Esophagus squamous epithelium (tissue), 5 donors: ENCODE data around the gene KRT72. TPM values are rescaled to one million over a fixed set of nuclear protein-coding genes. Genes with fewer than 3 reads are reported as not detected.

Experiments used
- DNase-seq: peaks from one replicate; lab custom pipeline; 2025; lab: John Stamatoyannopoulos, UW
- H3K27ac ChIP-seq, 4 donors: fragments of 200-600 bp; sonication (generic); one replicate each; pipeline ENCODE4 v1.5.1; 2016 to 2019; ENCODE audit warnings: mild to moderate bottlenecking in 1 of 4
- H3K27me3 ChIP-seq, 4 donors: fragments of 200-600 bp; sonication (generic); 1 replicate in 3 of 4; 2 replicates in 1 of 4; pipeline versions ENCODE4 v1.5.1 to v1.6.0; 2017 to 2021; ENCODE audit warnings: antibody characterized with exemption in 1 of 4
- H3K36me3 ChIP-seq, 3 donors: fragments of 200-600 bp; sonication (generic); one replicate each; pipeline ENCODE4 v1.5.1; 2016 to 2019
- H3K4me1 ChIP-seq, 3 donors: fragments of 200-600 bp; sonication (generic); one replicate each; pipeline ENCODE4 v1.5.1; 2017 to 2019
- H3K4me3 ChIP-seq, 4 donors: fragments of 200-600 bp; sonication (generic); 1 replicate in 3 of 4; 2 replicates in 1 of 4; pipeline ENCODE4 v1.5.1; 2016 to 2019; ENCODE audit warnings: mild to moderate bottlenecking in 2 of 4, moderate library complexity in 1 of 4
- H3K9me3 ChIP-seq, 3 donors: fragments of 200-600 bp; sonication (generic); one replicate each; pipeline ENCODE4 v1.5.1; 2016 to 2019
- CTCF ChIP-seq, 6 experiments: fragments of 450-650 bp in 4 of 6; fragments of 200-600 bp in 2 of 6; sonication (generic) in 2 of 6; IDR thresholded peaks; one replicate each; pipeline ENCODE4 v1.5.1; 2016 to 2019; ENCODE audit warnings: antibody characterized with exemption in 6 of 6, mild to moderate bottlenecking in 4 of 6, moderate library complexity in 4 of 6
- POLR2A ChIP-seq, 4 donors: fragments of 450-650 bp; IDR thresholded peaks; one replicate each; pipeline ENCODE4 v1.6.1; 2017; ENCODE audit warnings: antibody characterized with exemption in 4 of 4, mild to moderate bottlenecking in 4 of 4, moderate library complexity in 3 of 4
- WGBS, 2 donors: methylation state at CpG; one replicate each; pipeline ENCODE4 v1.1.5; 2018; 5-methylcytosine and 5-hydroxymethylcytosine counted together
- intact Hi-C: fragments of 100-400 bp; cut with DNase I; formaldehyde crosslinking; loops from one replicate; pipeline ENCODE4 v1.15.0; 2022
- total RNA-seq, 4 donors: library from RNA; depleted of rRNA; stranded (reverse); fragments of >200 nt; gene quantifications; one replicate each; pipeline ENCODE4 v1.1.0, GENCODE V29; 2016
- donor health status: DM: yes; HTN: yes; CAD: no.

KRT72 gene
- total RNA-seq, 4 donors from 2014 or later, result not detected

DNA sequence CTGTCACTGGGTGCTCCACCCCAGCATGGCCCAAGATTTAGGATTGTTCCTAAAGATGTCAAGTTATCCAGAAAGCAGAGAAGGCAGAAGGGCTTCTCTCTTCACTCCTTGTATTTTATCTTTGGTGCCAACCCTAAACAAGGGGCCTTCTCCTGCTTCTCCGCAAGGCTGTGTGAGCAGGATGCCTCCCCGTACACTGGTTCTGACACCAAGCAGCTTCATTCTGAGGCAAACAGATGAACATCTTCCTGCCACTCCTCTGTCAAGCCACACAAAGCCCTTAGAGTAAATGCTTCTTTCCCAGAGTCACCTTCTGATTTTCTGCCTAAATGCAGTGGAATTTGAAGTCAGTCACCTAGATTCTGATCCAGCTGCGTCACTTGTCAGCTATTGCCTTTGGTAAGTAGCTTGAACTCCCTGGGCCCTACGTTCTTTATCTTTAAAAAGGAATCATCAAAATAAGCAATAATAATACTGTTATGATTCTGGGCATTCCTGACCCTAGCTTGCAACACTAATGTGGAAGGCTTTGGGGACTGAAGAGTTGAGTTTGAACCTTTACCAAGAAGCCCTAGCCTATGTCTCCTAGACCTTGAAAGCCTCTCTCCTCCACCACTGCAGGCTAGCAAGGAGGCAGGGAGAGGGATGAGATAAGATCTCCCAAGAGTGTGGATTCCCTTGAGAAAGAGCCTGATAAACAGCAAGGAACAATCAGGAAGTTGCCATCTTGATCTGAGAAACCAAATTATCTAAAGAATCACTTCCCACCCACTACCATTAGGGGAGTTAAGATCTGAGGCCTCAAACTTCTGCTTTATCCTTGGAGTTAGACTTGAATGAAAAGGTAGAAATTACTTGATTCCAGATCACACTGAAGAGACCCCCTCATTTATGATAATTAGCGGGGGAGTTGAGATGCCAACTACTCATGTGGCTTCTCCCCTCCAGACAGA lies 11.4 kb upstream of the KRT72 start:
- intact Hi-C loops, result no loop called here
- Histone ChIP-seq H3K9me3 (no peaks in the 10 kb centered on the region), H3K36me3 (no peaks in the 10 kb centered on the region), H3K4me3 (no peak overlapping the region), H3K27ac (no peak overlapping the region), H3K4me1 (peaks cover 0 to 8% (median 0%) of the 10 kb centered on the region in 3 donors), H3K27me3 (peaks cover 0 to 52% (median 0%) of the 10 kb centered on the region in 4 donors)
- no peak for DNase-seq
- TF ChIP-seq POLR2A (IDR thresholded peaks at IDR 0.05), result no peak
- 67 to 94% methylated on average over 5 of the region's 5 CpGs for WGBS, 2 donors

- Histone ChIP-seq H3K9me3 (no peaks in the 10 kb centered on the region), H3K27ac (no peak overlapping the region), H3K4me1 (peaks cover 0 to 8% (median 0%) of the 10 kb centered on the region in 3 donors), H3K4me3 (no peak overlapping the region), H3K36me3 (no peaks in the 10 kb centered on the region), H3K27me3 (peaks cover 0 to 53% (median 0%) of the 10 kb centered on the region in 4 donors)
- intact Hi-C loops, result no loop called here
- no peak for TF ChIP-seq CTCF (IDR thresholded peaks at IDR 0.05)
- TF ChIP-seq POLR2A (IDR thresholded peaks at IDR 0.05), result no peak
- WGBS, 2 donors, result 89 to 90% methylated on average over 6 of the region's 6 CpGs
- DNase-seq, result no peak
Measured at GRCh38 chr12:52611080-52611468, 9.8 kb upstream of the KRT72 start.

DNA sequence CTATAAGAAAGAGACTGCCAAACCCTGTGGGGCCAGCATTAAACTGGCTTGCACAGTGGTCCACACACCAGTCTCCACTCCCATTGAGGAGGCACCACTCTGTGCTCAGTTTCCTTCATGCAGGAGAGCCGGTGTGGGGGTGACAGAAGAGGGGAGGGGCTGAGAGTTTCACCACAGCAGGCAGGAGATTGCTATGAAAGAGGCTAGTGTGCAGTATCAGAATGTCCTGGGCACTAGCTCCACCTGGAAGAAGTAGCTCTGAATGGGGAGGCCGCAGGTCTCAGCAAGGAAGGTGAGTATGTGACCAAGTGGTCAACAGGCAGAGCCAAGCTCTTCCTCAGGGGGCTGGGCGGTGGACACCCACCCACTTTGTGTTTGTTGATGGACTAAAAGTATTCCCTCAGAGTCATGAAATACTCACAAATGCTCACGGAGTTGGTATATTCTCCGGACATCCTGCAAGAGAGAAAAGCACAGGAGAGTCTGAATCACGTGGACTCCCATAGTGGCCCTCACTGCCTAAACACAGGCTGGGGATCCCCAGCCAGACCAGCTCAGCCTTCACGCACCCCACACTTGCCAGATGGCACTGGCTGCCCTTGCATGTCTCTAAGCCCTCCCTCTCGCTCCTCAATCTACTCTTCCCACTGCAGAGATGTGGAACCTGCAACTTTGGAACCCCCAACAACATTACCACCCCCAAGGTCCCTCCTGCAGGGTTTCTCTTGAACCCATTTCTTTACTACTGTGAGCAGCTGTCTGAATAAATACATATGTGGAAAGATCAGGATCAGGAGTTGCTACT lies 7.8 kb upstream of the KRT72 start:
- Histone ChIP-seq H3K4me1 (no peaks in the 10 kb centered on the region), H3K27ac (no peak overlapping the region), H3K4me3 (no peak overlapping the region), H3K27me3 (peaks cover 0 to 53% (median 0%) of the 10 kb centered on the region in 4 donors), H3K36me3 (no peaks in the 10 kb centered on the region), H3K9me3 (no peaks in the 10 kb centered on the region)
- intact Hi-C loops, result no loop called here
- TF ChIP-seq POLR2A (IDR thresholded peaks at IDR 0.05) (no peak), CTCF (IDR thresholded peaks at IDR 0.05) (no peak)
- 73 to 85% methylated on average over 7 to 8 of the region's 8 CpGs for WGBS, 2 donors
- DNase-seq, result no peak

- Histone ChIP-seq H3K27ac (no peak overlapping the region), H3K27me3 (peaks cover 0 to 50% (median 0%) of the 10 kb centered on the region in 4 donors), H3K4me1 (no peaks in the 10 kb centered on the region), H3K9me3 (no peaks in the 10 kb centered on the region), H3K36me3 (no peaks in the 10 kb centered on the region), H3K4me3 (no peak overlapping the region)
- no peak for DNase-seq
- WGBS, 2 donors, result 50 to 79% methylated on average over 2 to 4 of the region's 6 CpGs
- intact Hi-C loops, result no loop called here
- TF ChIP-seq CTCF (IDR thresholded peaks at IDR 0.05) (no peak), POLR2A (IDR thresholded peaks at IDR 0.05) (no peak)
Measured at GRCh38 chr12:52608161-52608560, 6.9 kb upstream of the KRT72 start.

- Histone ChIP-seq H3K4me1 (no peaks in the 10 kb centered on the region), H3K27me3 (peaks cover 0 to 58% (median 0%) of the 10 kb centered on the region in 4 donors), H3K4me3 (no peak overlapping the region), H3K9me3 (no peaks in the 10 kb centered on the region), H3K36me3 (no peaks in the 10 kb centered on the region), H3K27ac (no peak overlapping the region)
- intact Hi-C loops, result no loop called here
- TF ChIP-seq POLR2A (IDR thresholded peaks at IDR 0.05), result no peak
- no peak for TF ChIP-seq CTCF (IDR thresholded peaks at IDR 0.05)
- DNase-seq, result no peak
- 80% methylated on average over 1 of the region's 1 CpG; no CpG with 5 or more reads in 1 of the 2 donors for WGBS, 2 donors
Measured at GRCh38 chr12:52607314-52607713, 6.1 kb upstream of the KRT72 start.
